Raji (cell line): ENCODE data around the gene EPRS1.

Source experiments
- POLR2A ChIP-seq: IDR thresholded peaks from 2 replicates; pipeline ENCODE4 v1.6.1; 2011; ENCODE audit warnings: low read depth, low read length, control low read depth; ENCODE audit not compliant: insufficient read depth

Gene EPRS1

GRCh38 chr1:220045356-220046051 lies 801 bp downstream of the EPRS1 start:
- 0 out of 2 replicates have a peak, but pooled peaks have one; percentile 23 for TF ChIP-seq POLR2A

GRCh38 chr1:220044678-220045355 lies 1.5 kb downstream of the EPRS1 start:
- TF ChIP-seq POLR2A = no peak

- TF ChIP-seq POLR2A = no peak
Observed at GRCh38 chr1:220043646-220044045, 2.7 kb downstream of the EPRS1 start.

GRCh38 chr1:220040028-220040596 lies 6.2 kb downstream of the EPRS1 start:
- TF ChIP-seq POLR2A = no peak

GRCh38 chr1:220038640-220039039 lies 7.7 kb downstream of the EPRS1 start:
- TF ChIP-seq POLR2A = no peak

GRCh38 chr1:220032911-220033310 lies 13.4 kb downstream of the EPRS1 start:
- TF ChIP-seq POLR2A = no peak

- no peak for TF ChIP-seq POLR2A
Observed at GRCh38 chr1:220031287-220031686, 15.0 kb downstream of the EPRS1 start.

- no peak for TF ChIP-seq POLR2A
Observed at GRCh38 chr1:220028346-220028895, 17.9 kb downstream of the EPRS1 start.

GRCh38 chr1:220019071-220019470 lies 27.2 kb downstream of the EPRS1 start:
- no peak for TF ChIP-seq POLR2A

- no peak for TF ChIP-seq POLR2A
Observed at GRCh38 chr1:220013497-220013896, 32.8 kb downstream of the EPRS1 start.

- TF ChIP-seq POLR2A = no peak
Observed at GRCh38 chr1:220012259-220012658, 34.0 kb downstream of the EPRS1 start.

GRCh38 chr1:220011620-220012019 lies 34.7 kb downstream of the EPRS1 start:
- no peak for TF ChIP-seq POLR2A

GRCh38 chr1:220007438-220007837 lies 38.9 kb downstream of the EPRS1 start:
- TF ChIP-seq POLR2A = no peak

GRCh38 chr1:220005489-220005888 lies 40.8 kb downstream of the EPRS1 start:
- no peak for TF ChIP-seq POLR2A

GRCh38 chr1:220003610-220004299 lies 42.5 kb downstream of the EPRS1 start:
- no peak for TF ChIP-seq POLR2A

GRCh38 chr1:220003015-220003414 lies 43.3 kb downstream of the EPRS1 start:
- no peak for TF ChIP-seq POLR2A

- TF ChIP-seq POLR2A = no peak
Observed at GRCh38 chr1:220001095-220001501, 45.2 kb downstream of the EPRS1 start.
